IMR-90 (cell line): ENCODE measurements around the gene NLGN1. TPM values are rescaled to one million over a fixed set of nuclear protein-coding genes. Genes with fewer than 3 reads are reported as not detected.

Source experiments
- ATAC-seq: fragments of 200-7000 bp; cut with Tn5 transposase; 2 replicates; pipeline ENCODE4 v1.9.1; 2020; ENCODE audit warnings: low read depth, mild to moderate bottlenecking, moderate library complexity
- BruUV-seq: library from RNA; stranded (reverse); fragments of 400-500 nt; replicated peaks from 2 replicates; lab custom pipeline; 2021; lab: Mats Ljungman, UMichigan
- CTCF ChIA-PET: fragments of 300-600 bp; formaldehyde crosslinking; extraction: SDS; loops from one replicate; lab custom pipeline; 2021; ENCODE audit warnings: antibody characterized with exemption; lab: Yijun Ruan, JAX
- POLR2A ChIA-PET: fragments of 300-600 bp; sonication (Branson Sonifier 250); formaldehyde crosslinking; loops from one replicate; lab custom pipeline; 2022; ENCODE audit warnings: antibody characterized with exemption; ENCODE audit not compliant: unreplicated experiment; lab: Charles Lee
- DNase-seq: peaks from one replicate; pipeline ENCODE4 v3.0.0; 2013
- H2AFZ ChIP-seq: replicated peaks from 2 replicates; pipeline ENCODE3; 2013; ENCODE audit warnings: low read length, mild to moderate bottlenecking; ENCODE audit not compliant: poor library complexity
- H2AK5ac ChIP-seq: 2 replicates; pipeline ENCODE4 v1.6.1; 2013; ENCODE audit warnings: low read depth, low read length, inconsistent platforms
- H2AK9ac ChIP-seq: replicated peaks from 2 replicates; pipeline ENCODE3; 2013; ENCODE audit warnings: mild to moderate bottlenecking, low read depth, low read length, moderate library complexity; ENCODE audit not compliant: poor library complexity
- H2BK120ac ChIP-seq: 2 replicates; pipeline ENCODE4 v1.6.1; 2013; ENCODE audit warnings: low read depth, low read length, inconsistent platforms
- H2BK15ac ChIP-seq: 3 replicates; pipeline ENCODE4 v1.6.1; 2013; ENCODE audit warnings: low read depth, low read length, inconsistent platforms
- H2BK20ac ChIP-seq: 2 replicates; pipeline ENCODE4 v1.6.1; 2013; ENCODE audit warnings: low read depth, mild to moderate bottlenecking, inconsistent platforms, low read length, moderate library complexity
- H2BK5ac ChIP-seq: 2 replicates; pipeline ENCODE4 v1.6.1; 2013; ENCODE audit warnings: mild to moderate bottlenecking, low read depth, low read length, inconsistent platforms; ENCODE audit not compliant: poor library complexity, severe bottlenecking
- H3K14ac ChIP-seq: replicated peaks from 2 replicates; pipeline ENCODE4 v1.6.1; 2013; ENCODE audit warnings: low read depth, low read length, inconsistent platforms
- H3K18ac ChIP-seq: 2 replicates; pipeline ENCODE4 v1.6.1; 2013; ENCODE audit warnings: low read depth, low read length, control low read depth
- H3K23ac ChIP-seq: 2 replicates; pipeline ENCODE4 v1.6.1; 2013; ENCODE audit warnings: low read depth, low read length, inconsistent platforms
- H3K27ac ChIP-seq: 2 replicates; pipeline ENCODE4 v1.5.1; 2013; ENCODE audit warnings: mild to moderate bottlenecking, control low read depth, low read length; ENCODE audit not compliant: insufficient read depth
- H3K27me3 ChIP-seq: 2 replicates; pipeline ENCODE4 v1.6.1; 2013; ENCODE audit warnings: low read length; ENCODE audit not compliant: control insufficient read depth, insufficient read depth
- H3K36me3 ChIP-seq: 2 replicates; pipeline ENCODE4 v1.6.1; 2013; ENCODE audit warnings: low read length, mixed read lengths; ENCODE audit not compliant: control insufficient read depth, insufficient read depth
- H3K4ac ChIP-seq: 2 replicates; pipeline ENCODE4 v1.6.1; 2013; ENCODE audit warnings: low read depth, low read length, inconsistent platforms
- H3K4me1 ChIP-seq: 2 replicates; pipeline ENCODE4 v1.6.1; 2013; ENCODE audit warnings: low read length, mixed read lengths; ENCODE audit not compliant: control insufficient read depth, insufficient read depth
- H3K4me2 ChIP-seq: 2 replicates; pipeline ENCODE4 v1.6.1; 2013; ENCODE audit warnings: low read depth, mild to moderate bottlenecking, control low read depth, low read length, moderate library complexity
- H3K4me3 ChIP-seq: 2 replicates; pipeline ENCODE4 v1.5.1; 2013; ENCODE audit warnings: low read depth, mild to moderate bottlenecking, control low read depth, low read length, moderate library complexity; ENCODE audit not compliant: insufficient read depth
- H3K56ac ChIP-seq: 2 replicates; pipeline ENCODE4 v1.6.1; 2013; ENCODE audit warnings: low read length, inconsistent platforms; ENCODE audit not compliant: insufficient read depth; ENCODE audit errors: extremely low read depth
- H3K79me1 ChIP-seq, 2 experiments: 2 replicates each; pipeline ENCODE4 v1.6.1; 2013; ENCODE audit warnings: low read length in 2 of 2, inconsistent platforms in 1 of 2, low read depth in 1 of 2
- H3K9ac ChIP-seq: 2 replicates; pipeline ENCODE4 v1.6.1; 2013; ENCODE audit warnings: low read depth, low read length, control low read depth
- H3K9me1 ChIP-seq: 2 replicates; pipeline ENCODE4 v1.6.1; 2013; ENCODE audit warnings: low read length, inconsistent platforms; ENCODE audit not compliant: insufficient read depth
- H3K9me3 ChIP-seq: 2 replicates; pipeline ENCODE4 v1.6.1; 2013; ENCODE audit warnings: low read length; ENCODE audit not compliant: control insufficient read depth, insufficient read depth
- H4K20me1 ChIP-seq: 2 replicates; pipeline ENCODE4 v1.6.1; 2013; ENCODE audit warnings: low read length, inconsistent platforms; ENCODE audit not compliant: insufficient read depth
- H4K5ac ChIP-seq: 2 replicates; pipeline ENCODE4 v1.6.1; 2013; ENCODE audit warnings: mild to moderate bottlenecking, low read depth, low read length, control low read depth
- H4K8ac ChIP-seq, 2 experiments: 2 replicates each; pipeline ENCODE4 v1.6.1; 2013; ENCODE audit warnings: low read depth in 2 of 2, low read length in 2 of 2, control low read depth in 1 of 2, inconsistent platforms in 1 of 2
- H4K91ac ChIP-seq: 2 replicates; pipeline ENCODE4 v1.6.1; 2013; ENCODE audit warnings: low read depth, low read length, inconsistent platforms; ENCODE audit not compliant: insufficient read depth
- BHLHE40 ChIP-seq: fragments of 150-350 bp; IDR thresholded peaks from 2 replicates; pipeline ENCODE4 v1.6.1; 2016; ENCODE audit warnings: mild to moderate bottlenecking, low read depth, low read length
- WGBS, 2 experiments: methylation state at CpG; one replicate each; pipeline versions ENCODE4 v1.1.5 to v1.1.7; 2013; ENCODE audit warnings: missing lambda C conversion rate in 2 of 2; ENCODE audit not compliant: insufficient read length in 1 of 2; ENCODE audit errors: extremely low coverage in 2 of 2; 5-methylcytosine and 5-hydroxymethylcytosine counted together
- dilution Hi-C: fragments of 300-500 bp; cut with HindIII; formaldehyde crosslinking; loops from one replicate; pipeline ENCODE4 v1.14.3; 2018; ENCODE audit warnings: low sequenced_read_pairs; ENCODE audit not compliant: unreplicated experiment
- in situ Hi-C: fragments of 300-500 bp; cut with MboI; formaldehyde crosslinking; loops from 3 replicates; pipeline ENCODE4 v1.14.3; 2019; ENCODE audit warnings: low sequenced_read_pairs, inconsistent platforms, mixed read lengths
- intact Hi-C: fragments of 100-400 bp; cut with micrococcal nuclease; formaldehyde crosslinking; loops from 2 replicates; pipeline ENCODE4 v1.10.0; 2022
- polyA plus RNA-seq, 3 experiments: library from polyadenylated mRNA; depleted of rRNA; stranded (reverse); fragments of >200 nt; gene quantifications; 2 replicates each; pipeline ENCODE4 v1.2.3, GENCODE V29; 2012; ENCODE audit warnings: low replicate concordance in 1 of 3
- total RNA-seq: library from RNA; depleted of rRNA; stranded (reverse); fragments of >200 nt; gene quantifications from 2 replicates; pipeline ENCODE4 v1.2.3, GENCODE V29; 2012
- TF ChIP-seq, protein P1 (sequence below): fragments of 150-350 bp; IDR thresholded peaks from 2 replicates; pipeline ENCODE4 v1.6.1; 2017; ENCODE audit warnings: mild to moderate bottlenecking, antibody characterized with exemption, low read length, low read depth

NLGN1 gene
- total and polyA plus RNA-seq, 2 of the 4 experiments (the other 2 are of a cell fraction), result 1.8 to 12.5 TPM

DNA sequence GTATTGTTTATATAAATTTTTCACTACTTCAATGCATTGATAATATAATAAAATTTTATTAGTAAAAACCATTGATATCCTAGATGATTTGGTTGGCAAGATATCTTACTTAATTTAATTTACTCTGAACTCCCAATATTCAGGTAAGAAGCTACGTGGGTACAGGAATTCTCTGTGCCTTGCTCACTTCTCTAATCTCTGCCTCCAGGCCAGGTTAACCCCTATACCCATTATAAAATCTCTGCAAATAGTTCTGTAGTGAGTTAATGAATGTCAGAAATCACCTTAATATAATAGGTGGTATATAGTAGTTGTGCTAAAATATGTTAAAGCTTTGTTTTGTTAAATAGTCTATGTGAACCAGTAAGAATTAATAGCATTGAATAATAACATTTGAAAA is 465.2 kb downstream of the NLGN1 start:
- Histone ChIP-seq H4K5ac (no peak overlapping the region), H3K27ac (no peak overlapping the region), H4K91ac (no peak overlapping the region), H3K14ac (no peak overlapping the region), H3K56ac (no peak overlapping the region), H3K4ac (no peak overlapping the region), H3K27me3 (no peaks in the 10 kb centered on the region), H3K4me1 (no peaks in the 10 kb centered on the region), H3K79me1 (no peaks in the 10 kb centered on the region), H2AK5ac (no peak overlapping the region), H2BK15ac (no peak overlapping the region), H3K4me2 (no peak overlapping the region), H3K9me3 (no peaks in the 10 kb centered on the region), H4K8ac (no peak overlapping the region), H2BK120ac (no peak overlapping the region), H2BK20ac (no peak overlapping the region), H3K4me3 (no peak overlapping the region), H2BK5ac (no peak overlapping the region), H4K20me1 (no peaks in the 10 kb centered on the region), H3K9ac (no peak overlapping the region), H3K18ac (no peak overlapping the region), H3K9me1 (no peaks in the 10 kb centered on the region), H2AK9ac (no peak overlapping the region), H3K23ac (no peak overlapping the region), H2AFZ (no peak overlapping the region), H3K36me3 (no peaks in the 10 kb centered on the region)
- no TSS peak for BruUV-seq
- TF ChIP-seq, protein P1, sequence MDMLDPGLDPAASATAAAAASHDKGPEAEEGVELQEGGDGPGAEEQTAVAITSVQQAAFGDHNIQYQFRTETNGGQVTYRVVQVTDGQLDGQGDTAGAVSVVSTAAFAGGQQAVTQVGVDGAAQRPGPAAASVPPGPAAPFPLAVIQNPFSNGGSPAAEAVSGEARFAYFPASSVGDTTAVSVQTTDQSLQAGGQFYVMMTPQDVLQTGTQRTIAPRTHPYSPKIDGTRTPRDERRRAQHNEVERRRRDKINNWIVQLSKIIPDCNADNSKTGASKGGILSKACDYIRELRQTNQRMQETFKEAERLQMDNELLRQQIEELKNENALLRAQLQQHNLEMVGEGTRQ, result no peak
- no peak for TF ChIP-seq BHLHE40
- intact Hi-C loops, result no loop called here
- in situ Hi-C loops, result no loop called here
- ATAC-seq, result no peak
- ChIA-PET CTCF (no interaction called here), POLR2A (no interaction called here)
- dilution Hi-C loops, result no loop called here
- no CpG with 5 or more reads among the region's 1 CpG for WGBS, 2 experiments
- no peak for DNase-seq
